Measurements from ENCODE around the gene PSMA7.
"Not testable (repeated sequence)": the region's sequence is repeated elsewhere in the genome, so short reads cannot be mapped to it uniquely, and the experiment has no call there.

PSMA7 gene

DNA sequence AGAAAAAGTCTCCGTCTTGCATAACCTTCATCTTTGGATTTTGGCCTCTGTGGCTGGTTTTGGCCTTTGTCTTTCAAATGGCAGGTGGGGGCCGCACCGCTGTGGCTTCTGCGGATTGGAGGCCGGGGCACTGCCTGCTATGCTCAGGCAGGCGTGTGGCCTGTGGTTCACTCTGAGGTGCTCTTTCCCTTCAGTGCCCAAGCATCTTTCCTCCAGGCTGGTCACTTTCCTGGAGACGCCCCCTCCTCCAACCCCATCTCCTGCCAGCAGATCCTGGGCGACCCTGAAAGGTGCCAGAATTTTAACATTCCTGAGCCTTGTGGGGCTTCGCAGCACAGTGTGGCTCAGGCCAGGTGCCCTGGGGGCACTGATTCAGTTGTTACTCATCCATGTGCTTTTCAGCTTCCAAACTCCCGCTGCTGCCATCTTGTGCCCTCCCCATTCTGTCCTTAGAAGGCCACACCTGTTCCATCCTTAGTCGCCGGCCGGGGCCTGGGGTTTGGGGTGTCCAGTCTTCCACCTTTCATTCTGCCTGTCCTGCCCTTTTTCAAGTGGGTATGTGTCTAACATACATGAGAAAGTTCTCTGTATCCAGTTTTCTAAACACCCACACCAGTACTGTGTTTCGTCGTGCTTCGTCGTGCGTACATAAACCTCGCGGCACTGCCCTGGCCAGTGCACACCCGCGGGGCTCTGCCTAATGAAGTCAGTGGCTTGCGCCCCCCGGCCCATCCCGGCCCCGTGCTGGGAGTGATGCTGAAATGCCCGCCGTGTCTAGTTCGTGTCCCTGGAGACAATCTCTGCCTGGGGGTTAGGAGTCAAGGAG is 12.4 kb upstream of the PSMA7 start:
- DNase-seq (ENCODE audit: low spot score): no peak

- DNase-seq (ENCODE audit: low spot score): no peak
Measured at GRCh38 chr20:62151835-62152364, 8.7 kb upstream of the PSMA7 start.

GRCh38 chr20:62151225-62151624 is 8.0 kb upstream of the PSMA7 start:
- DNase-seq (ENCODE audit: low spot score): no peak

- no peak for DNase-seq (ENCODE audit: low spot score)
Measured at GRCh38 chr20:62150310-62150575, 7.0 kb upstream of the PSMA7 start.

DNA sequence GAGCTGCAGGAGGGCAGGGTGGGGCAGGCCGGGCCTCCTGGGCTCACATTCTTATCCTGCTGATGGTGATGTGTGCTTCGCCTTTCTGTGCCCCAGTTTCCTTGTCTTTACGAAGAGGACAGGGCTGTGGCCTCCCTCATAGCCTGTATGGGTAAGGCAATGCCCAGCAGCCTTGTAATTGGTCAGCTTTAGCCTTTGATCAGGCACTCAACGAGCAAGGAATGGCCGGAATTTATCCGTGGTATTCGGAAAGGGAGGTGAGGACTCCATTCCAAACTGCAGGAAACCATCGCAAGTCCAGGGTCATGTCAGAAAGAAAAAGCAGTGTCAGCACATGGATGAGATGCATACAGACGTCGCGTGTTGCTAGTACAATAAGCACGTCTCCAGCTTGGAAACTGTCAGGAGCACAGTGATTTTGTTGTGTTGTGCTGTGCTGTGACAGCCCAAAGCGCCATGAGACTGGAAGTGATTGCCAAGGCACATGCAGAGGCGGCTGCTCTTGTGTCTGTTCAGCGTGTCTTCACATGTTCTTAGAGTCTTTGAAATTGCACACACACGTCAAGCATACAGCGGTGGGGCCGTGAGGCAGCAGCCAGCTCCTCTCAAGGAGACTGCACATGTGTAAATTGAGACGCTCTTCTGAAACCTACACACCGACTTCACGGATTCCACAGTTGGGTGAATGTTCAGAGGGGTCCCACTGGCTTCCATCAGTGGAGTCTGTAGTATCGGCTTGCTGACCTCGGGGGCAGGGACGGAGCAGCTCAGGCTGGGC is 6.5 kb upstream of the PSMA7 start:
- DNase-seq (ENCODE audit: low spot score): no peak

DNA sequence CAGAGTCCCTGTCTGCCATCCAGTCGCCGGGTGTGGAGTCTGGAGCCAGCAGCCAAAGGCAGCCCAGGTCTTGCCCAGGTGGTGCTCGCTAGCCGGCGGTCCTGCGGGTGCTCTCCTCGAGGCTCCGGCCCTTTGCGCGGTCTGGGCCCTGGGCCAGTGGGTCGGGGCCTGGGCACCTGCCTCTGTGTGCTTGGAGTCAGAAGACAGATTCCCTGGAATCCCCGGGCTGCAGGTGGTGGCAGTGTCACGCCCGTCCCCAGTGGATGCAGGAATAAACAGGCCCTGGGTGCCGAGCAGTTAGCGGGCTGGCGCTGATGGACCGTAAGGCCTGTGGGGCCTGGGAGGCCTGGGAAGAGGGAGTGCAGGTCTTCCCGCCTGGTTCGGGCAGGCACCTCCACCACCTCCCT is 5.7 kb upstream of the PSMA7 start:
- no peak for DNase-seq (ENCODE audit: low spot score)

DNA sequence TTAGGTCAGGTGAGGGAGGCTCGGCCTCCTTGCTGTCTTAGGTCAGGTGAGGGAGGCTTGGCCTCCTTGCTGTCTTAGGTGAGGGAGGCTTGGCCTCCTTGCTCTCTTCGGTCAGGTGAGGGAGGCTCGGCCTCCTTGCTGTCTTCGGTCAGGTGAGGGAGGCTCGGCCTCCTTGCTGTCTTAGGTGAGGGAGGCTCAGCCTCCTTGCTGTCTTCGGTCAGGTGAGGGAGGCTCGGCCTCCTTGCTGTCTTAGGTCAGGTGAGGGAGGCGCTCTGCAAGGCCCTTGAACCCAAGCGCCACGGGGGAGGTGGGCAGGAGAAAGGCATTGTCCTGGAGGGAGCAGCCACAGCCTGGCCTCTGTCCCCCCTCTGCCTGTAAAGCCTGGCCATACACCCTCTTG is 5.2 kb upstream of the PSMA7 start:
- DNase-seq (ENCODE audit: low spot score): not testable (repeated sequence)

DNA sequence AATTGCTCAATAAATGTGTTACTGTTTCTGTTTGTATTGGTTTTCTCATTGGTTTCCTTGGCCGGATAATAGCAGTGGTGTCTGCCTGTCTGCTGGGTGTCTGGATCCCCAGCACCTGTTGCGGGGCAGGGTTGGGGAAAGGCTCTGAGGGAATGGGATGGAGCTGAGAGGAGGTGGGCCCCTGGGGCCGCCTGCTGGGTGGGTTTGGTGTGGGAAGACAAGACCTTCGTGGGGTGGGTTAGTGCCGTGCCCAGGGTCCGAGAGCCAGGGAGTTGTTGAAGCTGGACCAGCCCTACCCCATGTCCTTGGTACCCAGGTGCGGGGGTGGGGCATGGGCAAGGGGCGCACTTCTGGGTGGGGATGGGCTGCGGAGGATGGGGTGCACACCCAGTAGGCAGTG is 4.3 kb upstream of the PSMA7 start:
- DNase-seq (ENCODE audit: low spot score): no peak

- DNase-seq (ENCODE audit: low spot score): no peak
Measured at GRCh38 chr20:62147125-62147524, 3.9 kb upstream of the PSMA7 start.

DNA sequence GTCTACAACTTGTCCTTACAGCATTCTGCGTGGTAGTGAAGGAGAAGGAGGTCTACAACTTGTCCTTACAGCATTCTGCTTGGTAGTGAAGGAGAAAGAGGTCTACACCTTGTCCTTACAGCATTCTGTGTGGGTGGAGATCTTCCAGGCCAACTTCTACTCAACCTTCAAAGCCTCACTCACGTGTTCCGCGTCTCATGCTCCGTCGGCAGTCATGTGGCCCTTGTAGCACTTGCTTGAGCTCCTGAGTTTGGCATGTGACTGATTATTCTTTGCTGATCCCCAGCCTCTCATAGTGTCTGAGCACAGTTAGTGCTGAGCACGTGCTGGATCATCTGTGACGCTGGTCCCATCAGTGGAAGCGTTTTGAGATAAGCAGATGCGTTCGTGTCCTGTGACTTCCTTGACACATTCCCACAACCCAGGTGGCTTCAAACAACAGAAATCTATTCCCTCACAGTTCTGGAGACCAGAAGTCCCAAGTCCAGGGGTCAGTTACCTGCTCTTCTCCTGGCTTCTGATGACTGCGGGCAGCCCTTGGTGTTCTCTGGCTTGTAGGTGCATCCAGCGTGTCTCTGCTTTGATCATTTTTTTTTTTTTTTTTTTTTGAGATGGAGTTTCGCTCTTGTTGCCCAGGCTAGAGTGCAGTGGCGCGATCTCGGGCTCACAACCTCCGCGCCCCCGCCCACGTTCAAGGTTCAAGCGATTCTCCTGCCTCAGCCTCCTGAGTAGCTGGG is 3.0 kb upstream of the PSMA7 start:
- DNase-seq (ENCODE audit: low spot score): no peak

DNA sequence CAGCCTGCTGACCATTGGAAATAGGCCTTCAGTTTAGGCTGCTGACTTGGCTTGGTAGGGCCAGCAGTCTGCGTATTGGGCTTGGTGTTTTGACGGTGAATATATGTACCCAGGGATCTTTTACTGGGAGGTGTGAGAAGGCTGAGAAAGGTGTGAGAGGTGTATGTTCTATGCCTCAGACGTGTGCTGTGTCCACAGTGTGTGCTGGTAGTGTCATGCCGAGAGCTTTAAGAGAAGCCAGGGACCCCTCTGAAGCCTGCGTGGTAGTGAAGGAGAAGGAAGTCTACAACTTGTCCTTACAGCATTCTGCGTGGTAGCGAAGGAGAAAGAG is 2.5 kb upstream of the PSMA7 start:
- no peak for DNase-seq (ENCODE audit: low spot score)

GRCh38 chr20:62143957-62144825 is 997 bp upstream of the PSMA7 start:
- peak; percentile 85 for DNase-seq (ENCODE audit: low spot score)

DNA sequence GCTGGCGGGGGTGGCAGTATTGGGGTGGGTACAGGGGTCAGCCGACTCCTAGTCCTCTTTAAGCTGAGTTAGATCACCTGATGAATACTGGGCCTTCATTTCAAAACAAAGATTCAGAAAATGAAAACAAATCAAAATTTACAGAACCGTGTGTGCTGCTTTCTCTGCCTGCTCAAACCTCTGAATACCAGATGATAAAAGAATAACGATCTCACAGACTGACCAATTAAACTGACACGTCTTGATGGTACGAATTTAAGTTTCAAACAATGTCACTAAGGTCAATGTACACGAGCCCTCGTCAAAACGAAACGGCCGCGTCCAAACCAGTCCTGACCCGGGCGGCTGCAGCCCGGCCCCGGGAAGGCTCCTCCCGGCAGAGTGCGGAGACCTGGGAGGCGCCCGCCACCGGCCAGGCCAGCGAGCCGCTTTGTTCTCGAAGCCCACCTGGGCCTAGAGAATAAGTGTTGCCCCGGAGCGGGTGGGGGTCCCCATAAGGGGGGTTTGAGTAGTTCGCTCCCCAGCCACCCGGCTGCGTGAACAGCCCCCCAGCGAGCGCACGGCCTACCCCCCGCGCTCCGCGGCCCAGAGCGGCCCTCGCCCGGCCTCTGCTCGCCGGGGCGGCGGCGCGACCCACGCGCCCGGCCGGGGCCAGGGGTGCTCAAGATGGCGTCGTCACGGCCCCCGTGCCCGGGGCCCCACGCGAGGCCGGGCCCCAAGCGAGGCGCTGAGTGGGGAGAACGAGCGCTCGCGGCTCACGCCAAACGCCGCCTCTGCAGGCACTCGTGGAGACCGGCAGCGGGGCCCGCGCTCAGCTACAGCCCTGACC is 728 bp downstream of the PSMA7 start:
- peak; percentile 68 for DNase-seq (ENCODE audit: low spot score)

- DNase-seq (ENCODE audit: low spot score): peak; percentile 59
Measured at GRCh38 chr20:62141397-62142251, 1.6 kb downstream of the PSMA7 start.

- DNase-seq (ENCODE audit: low spot score): no peak
Measured at GRCh38 chr20:62141043-62141396, 2.2 kb downstream of the PSMA7 start.

- DNase-seq (ENCODE audit: low spot score): no peak
Measured at GRCh38 chr20:62139636-62140035, 3.6 kb downstream of the PSMA7 start.

- no peak for DNase-seq (ENCODE audit: low spot score)
Measured at GRCh38 chr20:62138912-62139311, 4.3 kb downstream of the PSMA7 start.

GRCh38 chr20:62138204-62138543 is 5.0 kb downstream of the PSMA7 start:
- no peak for DNase-seq (ENCODE audit: low spot score)

DNA sequence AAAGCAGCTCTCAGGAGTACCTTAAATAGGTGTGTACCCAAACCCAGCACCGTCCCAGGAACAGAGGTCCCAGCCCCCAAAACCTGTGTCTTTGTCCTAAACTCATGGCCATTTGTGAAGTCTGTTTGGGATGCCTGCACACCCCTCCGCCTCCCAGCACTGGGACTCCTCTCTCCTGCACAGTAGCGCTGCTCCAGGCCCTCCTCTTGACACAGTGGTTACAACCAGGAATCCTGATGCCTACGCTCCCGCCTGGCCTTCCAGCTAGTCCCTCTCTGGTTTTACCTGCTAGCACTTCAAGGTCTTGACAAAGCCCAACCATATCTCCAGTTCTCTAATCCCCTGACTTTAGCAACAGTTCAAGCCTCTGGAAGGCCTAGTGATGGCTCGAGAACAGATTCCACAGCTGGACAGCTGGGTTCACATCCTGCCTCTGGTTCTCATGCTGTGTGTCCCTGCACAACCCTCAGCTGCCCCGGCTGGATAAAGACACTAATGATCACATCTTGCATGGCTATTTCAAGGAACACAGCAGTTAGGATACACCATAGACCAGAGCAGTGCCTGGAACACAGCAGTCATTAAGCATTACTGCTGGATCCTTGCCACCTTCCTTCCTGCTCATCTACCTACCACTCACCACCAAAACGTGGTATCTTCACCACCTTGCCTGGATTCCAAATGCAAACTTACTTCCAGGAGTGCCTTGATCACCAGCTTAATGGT is 5.6 kb downstream of the PSMA7 start:
- DNase-seq (ENCODE audit: low spot score): no peak

GRCh38 chr20:62137092-62137384 is 6.2 kb downstream of the PSMA7 start:
- no peak for DNase-seq (ENCODE audit: low spot score)
